ENCODE data around the gene ALDH5A1.

GRCh38 chr6:24545183-24545582 lies 50.4 kb downstream of the ALDH5A1 start:
- TF ChIP-seq CTCF (IDR thresholded peaks at IDR 0.05) (no peak), EZH2 (IDR thresholded peaks at IDR 0.05; ENCODE audit: borderline replicate concordance, insufficient read depth, low read depth, low read length, poor library complexity, severe bottlenecking) (no peak)

Measured in B cell (primary cell).